ENCODE results near the gene INPP1.

DNA sequence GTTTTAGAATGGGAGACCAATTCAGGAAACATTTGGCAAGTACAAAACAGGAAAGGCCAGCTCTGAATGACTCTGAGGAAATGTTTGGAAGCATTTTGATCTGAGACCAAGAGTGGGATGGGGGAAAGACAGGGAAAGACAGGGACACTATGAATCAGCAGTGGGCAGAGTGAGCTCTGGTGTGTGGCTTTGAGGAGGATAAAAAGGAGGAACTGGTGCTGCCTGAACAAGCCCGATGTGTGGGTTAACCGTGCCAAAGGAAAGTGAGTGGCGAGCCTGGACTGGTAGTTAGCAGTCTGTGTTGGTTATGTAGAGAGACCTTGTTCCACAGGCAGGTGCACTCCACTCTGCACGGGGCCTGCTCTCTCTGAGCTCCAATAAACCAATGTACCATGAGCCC, 70.0 kb downstream of the INPP1 start:
- TF ChIP-seq EZH2 (IDR thresholded peaks at IDR 0.05; ENCODE audit: low read length), result no peak
- TF ChIP-seq, protein P1, sequence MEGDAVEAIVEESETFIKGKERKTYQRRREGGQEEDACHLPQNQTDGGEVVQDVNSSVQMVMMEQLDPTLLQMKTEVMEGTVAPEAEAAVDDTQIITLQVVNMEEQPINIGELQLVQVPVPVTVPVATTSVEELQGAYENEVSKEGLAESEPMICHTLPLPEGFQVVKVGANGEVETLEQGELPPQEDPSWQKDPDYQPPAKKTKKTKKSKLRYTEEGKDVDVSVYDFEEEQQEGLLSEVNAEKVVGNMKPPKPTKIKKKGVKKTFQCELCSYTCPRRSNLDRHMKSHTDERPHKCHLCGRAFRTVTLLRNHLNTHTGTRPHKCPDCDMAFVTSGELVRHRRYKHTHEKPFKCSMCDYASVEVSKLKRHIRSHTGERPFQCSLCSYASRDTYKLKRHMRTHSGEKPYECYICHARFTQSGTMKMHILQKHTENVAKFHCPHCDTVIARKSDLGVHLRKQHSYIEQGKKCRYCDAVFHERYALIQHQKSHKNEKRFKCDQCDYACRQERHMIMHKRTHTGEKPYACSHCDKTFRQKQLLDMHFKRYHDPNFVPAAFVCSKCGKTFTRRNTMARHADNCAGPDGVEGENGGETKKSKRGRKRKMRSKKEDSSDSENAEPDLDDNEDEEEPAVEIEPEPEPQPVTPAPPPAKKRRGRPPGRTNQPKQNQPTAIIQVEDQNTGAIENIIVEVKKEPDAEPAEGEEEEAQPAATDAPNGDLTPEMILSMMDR (optimal IDR thresholded peaks at IDR 0.05 in 1 of 3, IDR thresholded peaks at IDR 0.05 in 1 of 3, conservative IDR thresholded peaks at IDR 0.05 in 1 of 3; ENCODE audit: extremely low read depth in 1 of 3, insufficient read depth in 2 of 3, low read length in 3 of 3), result peak in 1 of 3 experiments; percentile 1
